ENCODE results near the gene ACOX2. TPM values are rescaled to one million over a fixed set of nuclear protein-coding genes. Genes with fewer than 3 reads are reported as not detected.

ACOX2 gene
- total RNA-seq, 1 experiment from 2014 or later = 3.2 TPM

GRCh38 chr3:58485801-58486435 lies 51.1 kb downstream of the ACOX2 start:
- TF ChIP-seq POLR2AphosphoS5 (IDR thresholded peaks at IDR 0.05; ENCODE audit: low read depth, low read length) (no peak), REST (IDR thresholded peaks at IDR 0.05; ENCODE audit: insufficient read depth in 1 of 2, low read depth in 2 of 2, low read length in 1 of 2) (no peak), SIN3A (IDR thresholded peaks at IDR 0.05; ENCODE audit: borderline replicate concordance, insufficient read depth, low read depth, low read length) (no peak), CTCF (IDR thresholded peaks at IDR 0.05) (no peak), TCF7L2 (IDR thresholded peaks at IDR 0.05; ENCODE audit: low read depth, low read length) (no peak)
- Histone ChIP-seq H3K27me3 (ENCODE audit: control insufficient read depth, insufficient read depth, low read length) (no peaks in the 10 kb centered on the region), H3K36me3 (ENCODE audit: control insufficient read depth, insufficient read depth, low read length) (no peaks in the 10 kb centered on the region), H3K9me3 (ENCODE audit: control insufficient read depth, insufficient read depth, low read depth, low read length) (no peaks in the 10 kb centered on the region), H3K4me3 (ENCODE audit: low read depth in 2 of 2, low read length in 2 of 2) (no peak overlapping the region), H3K4me1 (ENCODE audit: control insufficient read depth, insufficient read depth, low read length) (peaks cover 9% of the 10 kb centered on the region), H3K27ac (ENCODE audit: low read length) (peak overlapping the region; percentile 57; the same call in 1 of the 2 replicates)
- ChIA-PET POLR2A (no interaction called here), CTCF (no interaction called here)
- intact Hi-C loops (cut with micrococcal nuclease; ENCODE audit: unreplicated experiment) (no loop called here), in situ Hi-C loops (cut with HindIII; ENCODE audit: low pct_unique_long_range_greater_than_20kb, low sequenced_read_pairs) (no loop called here)
- DNase-seq (ENCODE audit: low read depth, low spot score) = no peak
- ATAC-seq = no peak
- BruUV-seq (replicated peaks) = no TSS peak

DNA sequence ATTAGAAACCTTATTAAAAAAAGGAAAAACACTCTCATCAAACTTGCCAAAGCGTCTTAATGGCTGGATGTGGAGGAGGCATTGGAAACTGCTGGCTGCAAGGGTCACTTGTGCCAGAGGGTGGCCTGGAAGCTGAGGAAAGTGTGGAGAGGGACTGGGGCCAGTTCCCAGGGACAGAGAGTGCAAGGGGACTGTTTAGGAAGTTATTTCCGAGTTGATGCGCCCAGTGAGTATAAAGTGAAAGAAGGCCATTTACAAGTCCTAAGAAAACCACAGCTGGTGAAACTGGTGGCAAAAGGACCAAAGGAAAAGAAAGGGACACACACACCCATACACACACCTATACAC lies 52.3 kb downstream of the ACOX2 start:
- intact Hi-C loops (cut with micrococcal nuclease; ENCODE audit: unreplicated experiment) (no loop called here), in situ Hi-C loops (cut with HindIII; ENCODE audit: low pct_unique_long_range_greater_than_20kb, low sequenced_read_pairs) (no loop called here)
- Histone ChIP-seq H3K4me3 (ENCODE audit: low read depth in 2 of 2, low read length in 2 of 2) (no peak overlapping the region), H3K4me1 (ENCODE audit: control insufficient read depth, insufficient read depth, low read length) (peaks cover 3% of the 10 kb centered on the region), H3K9me3 (ENCODE audit: control insufficient read depth, insufficient read depth, low read depth, low read length) (no peaks in the 10 kb centered on the region), H3K27ac (ENCODE audit: low read length) (peak overlapping the region; percentile 57), H3K27me3 (ENCODE audit: control insufficient read depth, insufficient read depth, low read length) (no peaks in the 10 kb centered on the region), H3K36me3 (ENCODE audit: control insufficient read depth, insufficient read depth, low read length) (no peaks in the 10 kb centered on the region)
- DNase-seq (ENCODE audit: low read depth, low spot score) (no peak), ATAC-seq (no peak)
- ChIA-PET POLR2A (interaction anchor here (0.6 kb wide), 1 partner anchor 47 kb away, joined by 3 read pairs; no protein-coding TSS in a partner anchor), CTCF (no interaction called here)
- TF ChIP-seq SIN3A (IDR thresholded peaks at IDR 0.05; ENCODE audit: borderline replicate concordance, insufficient read depth, low read depth, low read length) (no peak), CTCF (IDR thresholded peaks at IDR 0.05) (no peak), REST (IDR thresholded peaks at IDR 0.05; ENCODE audit: insufficient read depth in 1 of 2, low read depth in 2 of 2, low read length in 1 of 2) (no peak), TCF7L2 (IDR thresholded peaks at IDR 0.05; ENCODE audit: low read depth, low read length) (no peak), POLR2AphosphoS5 (IDR thresholded peaks at IDR 0.05; ENCODE audit: low read depth, low read length) (no peak)
- no TSS peak for BruUV-seq (replicated peaks)
